OCI-LY7 (cell line): ENCODE measurements around the gene CPNE7. TPM values are rescaled to one million over a fixed set of nuclear protein-coding genes. Genes with fewer than 3 reads are reported as not detected.
A peak's percentile ranks its signal among the peaks of the same experiment; 100 is the strongest.

Source experiments
- BruUV-seq: library from RNA; stranded (reverse); fragments of 400-500 nt; replicated peaks from 2 replicates; lab custom pipeline; 2021; lab: Mats Ljungman, UMichigan
- CTCF ChIA-PET: fragments of 300-600 bp; sonication (Branson Sonifier 250); formaldehyde crosslinking; loops from one replicate; lab custom pipeline; 2022; ENCODE audit warnings: antibody characterized with exemption; ENCODE audit not compliant: unreplicated experiment; lab: Charles Lee
- POLR2A ChIA-PET: fragments of 300-600 bp; sonication (Branson Sonifier 250); formaldehyde crosslinking; loops from one replicate; lab custom pipeline; 2022; ENCODE audit warnings: antibody characterized with exemption; lab: Charles Lee
- DNase-seq: peaks from one replicate; pipeline ENCODE4 v3.0.0-alpha.2; 2015; ENCODE audit warnings: low spot score
- H2AFZ ChIP-seq: fragments of 200-600 bp; sonication (generic), shearing (Covaris generic); 2 replicates; pipeline ENCODE4 v1.6.1; 2014; ENCODE audit warnings: mild to moderate bottlenecking, antibody characterized with exemption, low read length, moderate library complexity
- H3K27ac ChIP-seq: fragments of 200-600 bp; sonication (generic); 2 replicates; pipeline ENCODE4 v1.5.1; 2014; ENCODE audit warnings: mixed run types, low read depth, mild to moderate bottlenecking, moderate library complexity, low read length, inconsistent platforms; ENCODE audit not compliant: poor library complexity, severe bottlenecking
- H3K36me3 ChIP-seq: fragments of 200-600 bp; sonication (generic); 2 replicates; pipeline ENCODE4 v1.6.1; 2014; ENCODE audit warnings: mild to moderate bottlenecking, antibody characterized with exemption, low read length, moderate library complexity, mixed read lengths; ENCODE audit not compliant: insufficient read depth
- H3K4me1 ChIP-seq: fragments of 200-600 bp; sonication (generic); 2 replicates; pipeline ENCODE4 v1.5.1; 2014; ENCODE audit warnings: mild to moderate bottlenecking, low read length; ENCODE audit not compliant: insufficient read depth, poor library complexity, severe bottlenecking
- H3K4me2 ChIP-seq: fragments of 200-600 bp; sonication (generic); 2 replicates; pipeline ENCODE4 v1.6.1; 2014; ENCODE audit warnings: mild to moderate bottlenecking, low read length
- H3K4me3 ChIP-seq: fragments of 200-600 bp; sonication (generic); 2 replicates; pipeline ENCODE4 v1.5.1; 2014; ENCODE audit warnings: mild to moderate bottlenecking, low read depth, low read length; ENCODE audit not compliant: poor library complexity, severe bottlenecking
- H3K79me2 ChIP-seq: fragments of 200-600 bp; sonication (generic); 2 replicates; pipeline ENCODE4 v1.6.1; 2016; ENCODE audit warnings: low read depth, mild to moderate bottlenecking, low read length, moderate library complexity, mixed read lengths; ENCODE audit not compliant: insufficient read depth
- H3K9me2 ChIP-seq: fragments of 200-600 bp; sonication (generic); 2 replicates; pipeline ENCODE4 v1.6.1; 2016; ENCODE audit warnings: mild to moderate bottlenecking, low read length, mixed read lengths; ENCODE audit not compliant: insufficient read depth
- H3K9me3 ChIP-seq: fragments of 200-600 bp; sonication (generic); 2 replicates; pipeline ENCODE4 v1.6.1; 2014; ENCODE audit warnings: mild to moderate bottlenecking, mixed run types, low read length, mixed read lengths
- H4K20me1 ChIP-seq: fragments of 200-600 bp; sonication (generic); 2 replicates; pipeline ENCODE4 v1.6.1; 2014; ENCODE audit warnings: mild to moderate bottlenecking, antibody characterized with exemption, low read length, moderate library complexity, mixed read lengths; ENCODE audit not compliant: insufficient read depth
- CTCF ChIP-seq: fragments of 200-600 bp; sonication (generic); conservative IDR thresholded peaks from 2 replicates; pipeline ENCODE4 v1.5.1; 2014; ENCODE audit warnings: mild to moderate bottlenecking, antibody characterized with exemption, low read length, moderate library complexity, mixed read lengths
- EZH2phosphoT487 ChIP-seq: fragments of 200-600 bp; sonication (generic); IDR thresholded peaks from 2 replicates; pipeline ENCODE4 v1.6.1; 2018; ENCODE audit warnings: low read depth, borderline replicate concordance, mild to moderate bottlenecking, mixed run types, antibody characterized with exemption, low read length, moderate library complexity, mixed read lengths
- intact Hi-C: fragments of 100-400 bp; cut with micrococcal nuclease; formaldehyde crosslinking; loops from one replicate; pipeline ENCODE4 v1.10.0; 2022; ENCODE audit not compliant: unreplicated experiment
- total RNA-seq, 2 experiments: library from RNA; depleted of rRNA in 1 of 2; stranded (reverse); fragments of >200 nt in 1 of 2; shearing (Covaris generic) in 1 of 2; gene quantifications; 2 replicates each; pipeline ENCODE4 v1.2.3, GENCODE V29; 2014 to 2022

Gene CPNE7
- total RNA-seq, 2 experiments from 2014 or later = not detected

GRCh38 chr16:89562939-89563338, 12.6 kb upstream of the CPNE7 start:
- Histone ChIP-seq H3K9me3 (no peaks in the 10 kb centered on the region), H2AFZ (no peak overlapping the region), H3K4me3 (peak overlapping the region; percentile 98), H3K27ac (peak overlapping the region; percentile 67), H3K36me3 (peaks cover 52% of the 10 kb centered on the region), H4K20me1 (peaks cover 33% of the 10 kb centered on the region), H3K9me2 (no peaks in the 10 kb centered on the region), H3K4me1 (peaks cover 52% of the 10 kb centered on the region), H3K79me2 (peaks cover 36% of the 10 kb centered on the region), H3K4me2 (peak overlapping the region; percentile 85)
- DNase-seq = no peak
- no peak for TF ChIP-seq CTCF
- TF ChIP-seq EZH2phosphoT487 = no peak
- intact Hi-C loops = loop anchor here (5.0 kb wide), 2 partner anchors 76 to 94 kb away; partner anchors contain the start of genes CHMP1A and SPATA33
- no TSS peak for BruUV-seq
- ChIA-PET POLR2A (no interaction called here), CTCF (no interaction called here)

- Histone ChIP-seq H3K9me3 (no peaks in the 10 kb centered on the region), H3K4me3 (peak overlapping the region; percentile 98), H3K4me2 (peak overlapping the region; percentile 85), H3K36me3 (peaks cover 50% of the 10 kb centered on the region), H3K79me2 (peaks cover 36% of the 10 kb centered on the region), H2AFZ (no peak overlapping the region), H3K4me1 (peaks cover 52% of the 10 kb centered on the region), H4K20me1 (peaks cover 33% of the 10 kb centered on the region), H3K9me2 (no peaks in the 10 kb centered on the region), H3K27ac (peak overlapping the region; percentile 67)
- TF ChIP-seq CTCF = no peak
- TF ChIP-seq EZH2phosphoT487 = no peak
- CTCF ChIA-PET = no interaction called here
- intact Hi-C loops = loop anchor here (5.0 kb wide), 2 partner anchors 77 to 93 kb away; partner anchors contain the start of genes CHMP1A and SPATA33
- POLR2A ChIA-PET = no interaction called here
- BruUV-seq = no TSS peak
- no peak for DNase-seq
These were observed 11.7 kb upstream of the CPNE7 start for GRCh38 chr16:89563639-89564392.
